ENCODE results near the gene TXNDC16.

Gene TXNDC16

DNA sequence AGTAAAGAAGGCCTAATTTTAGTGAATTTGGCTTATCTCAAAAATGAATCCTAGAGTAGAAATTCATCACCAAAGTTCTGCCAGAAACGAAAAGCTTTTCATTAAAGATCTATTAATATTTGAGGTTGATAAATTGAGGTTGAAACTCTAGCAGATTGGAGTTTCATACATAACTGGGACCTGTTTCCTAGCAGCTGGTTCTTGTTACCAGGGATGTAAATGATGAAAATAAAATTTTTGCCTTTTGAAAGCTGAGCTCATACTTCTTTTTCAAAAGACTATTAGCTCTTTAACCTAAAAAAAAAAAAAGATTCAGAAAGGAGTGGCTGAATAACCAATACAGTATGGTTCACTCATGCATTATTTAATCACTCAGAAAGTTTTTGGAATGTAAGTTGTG lies 139.9 kb downstream of the TXNDC16 start:
- Histone ChIP-seq H3K27ac (no peak overlapping the region), H3K4me3 (ENCODE audit: low read depth, low read length) (no peak overlapping the region), H3K27me3 (replicated peaks) (no peaks in the 10 kb centered on the region), H3K36me3 (replicated peaks) (no peaks in the 10 kb centered on the region)
- TF ChIP-seq, protein P1, sequence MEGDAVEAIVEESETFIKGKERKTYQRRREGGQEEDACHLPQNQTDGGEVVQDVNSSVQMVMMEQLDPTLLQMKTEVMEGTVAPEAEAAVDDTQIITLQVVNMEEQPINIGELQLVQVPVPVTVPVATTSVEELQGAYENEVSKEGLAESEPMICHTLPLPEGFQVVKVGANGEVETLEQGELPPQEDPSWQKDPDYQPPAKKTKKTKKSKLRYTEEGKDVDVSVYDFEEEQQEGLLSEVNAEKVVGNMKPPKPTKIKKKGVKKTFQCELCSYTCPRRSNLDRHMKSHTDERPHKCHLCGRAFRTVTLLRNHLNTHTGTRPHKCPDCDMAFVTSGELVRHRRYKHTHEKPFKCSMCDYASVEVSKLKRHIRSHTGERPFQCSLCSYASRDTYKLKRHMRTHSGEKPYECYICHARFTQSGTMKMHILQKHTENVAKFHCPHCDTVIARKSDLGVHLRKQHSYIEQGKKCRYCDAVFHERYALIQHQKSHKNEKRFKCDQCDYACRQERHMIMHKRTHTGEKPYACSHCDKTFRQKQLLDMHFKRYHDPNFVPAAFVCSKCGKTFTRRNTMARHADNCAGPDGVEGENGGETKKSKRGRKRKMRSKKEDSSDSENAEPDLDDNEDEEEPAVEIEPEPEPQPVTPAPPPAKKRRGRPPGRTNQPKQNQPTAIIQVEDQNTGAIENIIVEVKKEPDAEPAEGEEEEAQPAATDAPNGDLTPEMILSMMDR (IDR thresholded peaks at IDR 0.05; ENCODE audit: low read depth, low read length, missing control alignments) = no peak
- in situ Hi-C loops (cut with HindIII; ENCODE audit: low pct_ligation_motif_present, low sequenced_read_pairs) = no loop called here
- no peak for DNase-seq

DNA sequence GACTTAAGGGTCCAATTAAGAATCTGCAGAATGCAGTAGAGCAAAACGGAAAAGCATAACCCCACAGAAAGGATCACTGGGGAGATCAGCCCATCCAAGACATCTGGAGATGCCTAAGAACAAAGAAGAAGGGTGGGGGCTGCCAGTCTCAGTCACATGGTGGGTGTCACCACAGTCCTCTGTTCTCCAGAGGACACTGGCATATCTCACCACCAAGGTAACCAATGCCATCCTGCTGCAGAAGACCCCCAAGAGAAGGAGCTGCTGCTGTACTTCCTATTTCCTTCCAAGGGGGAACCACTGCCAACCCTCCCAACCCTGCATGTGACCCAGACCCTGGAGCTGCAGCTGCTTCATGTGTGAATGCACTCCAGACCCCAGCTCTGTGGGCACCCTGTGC lies 147.0 kb downstream of the TXNDC16 start:
- Histone ChIP-seq H3K36me3 (replicated peaks) (no peaks in the 10 kb centered on the region), H3K27me3 (replicated peaks) (no peaks in the 10 kb centered on the region), H3K4me3 (ENCODE audit: low read depth, low read length) (no peak overlapping the region), H3K27ac (no peak overlapping the region)
- in situ Hi-C loops (cut with HindIII; ENCODE audit: low pct_ligation_motif_present, low sequenced_read_pairs) = no loop called here
- DNase-seq = no peak
- TF ChIP-seq, protein P1 (IDR thresholded peaks at IDR 0.05; ENCODE audit: low read depth, low read length, missing control alignments) = no peak

DNA sequence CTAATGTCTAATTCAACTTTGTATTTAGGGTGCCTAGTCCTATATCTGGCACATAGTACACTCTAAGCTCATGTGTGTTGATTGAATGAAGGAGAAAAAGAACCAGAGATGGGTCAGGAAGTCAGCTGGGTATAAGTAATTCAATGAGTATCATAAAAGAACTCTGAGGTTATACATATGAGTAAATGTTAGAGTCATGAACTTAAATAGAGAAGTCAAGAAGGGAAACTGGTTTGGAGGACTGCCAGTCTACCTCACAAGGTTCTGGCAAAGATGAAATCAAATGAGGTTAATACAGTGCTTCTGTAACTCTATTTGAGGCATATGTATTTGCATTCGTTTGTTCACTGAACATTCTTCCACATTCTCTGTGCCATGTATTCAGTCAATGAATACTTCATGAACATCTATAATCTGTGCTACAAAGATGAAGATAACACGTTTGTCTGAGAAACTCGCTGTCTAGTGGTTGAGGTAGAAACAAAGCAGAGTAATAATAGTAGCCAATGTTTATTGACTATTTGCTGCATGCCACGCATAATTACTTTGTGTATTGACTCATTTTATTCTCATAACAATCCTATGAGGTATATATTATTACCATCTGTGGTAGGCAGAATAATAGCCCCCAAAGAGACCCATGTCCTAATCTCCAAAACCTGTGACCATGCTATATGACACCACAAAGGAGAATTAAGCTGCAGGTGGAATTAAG lies 149.3 kb downstream of the TXNDC16 start:
- DNase-seq = peak; percentile 31
- H3K36me3 ChIP-seq (replicated peaks) = no peaks in the 10 kb centered on the region
- TF ChIP-seq, protein P1 (IDR thresholded peaks at IDR 0.05; ENCODE audit: low read depth, low read length, missing control alignments) = no peak
- in situ Hi-C loops (cut with HindIII; ENCODE audit: low pct_ligation_motif_present, low sequenced_read_pairs) = no loop called here
- H3K4me3 ChIP-seq (ENCODE audit: low read depth, low read length) = no peak overlapping the region
- no peak overlapping the region for H3K27ac ChIP-seq
- H3K27me3 ChIP-seq (replicated peaks) = no peaks in the 10 kb centered on the region

DNA sequence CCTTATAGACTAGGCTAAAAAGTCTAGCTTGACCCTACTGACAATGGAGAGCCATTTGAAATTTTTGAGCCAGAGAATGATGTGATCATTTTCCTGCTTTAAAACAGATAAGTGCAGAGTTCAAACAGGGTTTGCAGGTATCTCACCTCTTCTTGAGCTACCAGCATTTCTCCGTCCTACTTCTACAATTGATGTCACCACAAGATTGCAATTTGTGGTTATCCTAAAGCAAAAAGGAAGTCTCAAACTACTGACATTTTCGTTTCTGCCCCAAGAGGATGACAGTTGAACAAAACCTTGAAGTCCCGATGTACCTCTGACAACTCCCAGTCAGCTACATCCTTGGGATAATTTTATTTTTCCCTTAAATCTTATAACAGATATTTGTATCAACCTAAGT lies 151.5 kb downstream of the TXNDC16 start:
- Histone ChIP-seq H3K27ac (no peak overlapping the region), H3K4me3 (ENCODE audit: low read depth, low read length) (no peak overlapping the region), H3K27me3 (replicated peaks) (no peaks in the 10 kb centered on the region), H3K36me3 (replicated peaks) (no peaks in the 10 kb centered on the region)
- DNase-seq = no peak
- in situ Hi-C loops (cut with HindIII; ENCODE audit: low pct_ligation_motif_present, low sequenced_read_pairs) = no loop called here
- TF ChIP-seq, protein P1 (IDR thresholded peaks at IDR 0.05; ENCODE audit: low read depth, low read length, missing control alignments) = no peak

DNA sequence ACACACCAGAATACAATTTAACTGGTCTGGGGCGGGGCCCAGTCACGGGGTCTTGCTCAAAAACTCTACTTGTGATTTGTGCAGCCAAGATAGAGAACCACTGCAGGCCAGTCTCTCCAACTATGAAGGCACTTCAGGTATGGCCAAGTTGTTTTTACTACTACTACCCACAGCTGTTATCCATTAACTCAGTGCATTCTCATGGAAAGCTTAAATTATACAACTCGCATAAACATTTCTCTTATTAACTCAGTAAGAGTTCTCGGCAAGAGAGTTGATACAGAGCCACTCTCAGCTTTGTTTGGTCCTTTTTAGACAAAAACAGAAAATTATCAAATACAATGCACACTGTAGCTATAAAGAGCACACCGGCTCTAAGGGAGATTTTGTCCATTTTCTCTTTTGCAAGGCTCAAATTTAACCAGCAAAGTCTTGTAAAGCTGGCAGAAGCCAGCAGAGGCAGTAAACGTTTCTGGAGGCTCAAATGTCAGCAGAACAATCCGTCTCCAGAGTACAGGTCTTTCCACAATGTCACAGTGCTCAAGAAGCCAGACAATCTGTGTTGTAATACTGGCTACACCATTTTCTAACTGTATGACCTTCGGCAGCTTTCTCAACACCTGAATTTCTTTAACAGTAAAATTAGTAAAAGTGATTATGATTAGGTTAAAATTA lies 152.2 kb downstream of the TXNDC16 start:
- DNase-seq = no peak
- no peak overlapping the region for H3K4me3 ChIP-seq (ENCODE audit: low read depth, low read length)
- in situ Hi-C loops (cut with HindIII; ENCODE audit: low pct_ligation_motif_present, low sequenced_read_pairs) = no loop called here
- H3K36me3 ChIP-seq (replicated peaks) = no peaks in the 10 kb centered on the region
- no peaks in the 10 kb centered on the region for H3K27me3 ChIP-seq (replicated peaks)
- TF ChIP-seq, protein P1 (IDR thresholded peaks at IDR 0.05; ENCODE audit: low read depth, low read length, missing control alignments) = peak; percentile 53
- no peak overlapping the region for H3K27ac ChIP-seq
